Endothelial cell of umbilical vein (primary cell): ENCODE results near the gene RAB8B. TPM values are rescaled to one million over a fixed set of nuclear protein-coding genes. Genes with fewer than 3 reads are reported as not detected.

Experiments
- BruUV-seq: library from RNA; stranded (reverse); fragments of 400-500 nt; replicated peaks from 2 replicates; lab custom pipeline; 2021; lab: Mats Ljungman, UMichigan
- CTCF ChIA-PET: fragments of 300-600, 350-600 bp; sonication (Branson Sonifier 250); formaldehyde crosslinking; loops from one replicate; lab custom pipeline; 2021; ENCODE audit warnings: antibody characterized with exemption, inconsistent platforms; lab: Charles Lee
- POLR2A ChIA-PET: fragments of 300-600, 350-600 bp; sonication (Branson Sonifier 250); formaldehyde crosslinking; loops from one replicate; lab custom pipeline; 2021; ENCODE audit warnings: antibody characterized with exemption, inconsistent platforms; lab: Charles Lee
- DNase-seq: peaks from one replicate; pipeline ENCODE4 v3.0.0-alpha.2; 2011; ENCODE audit warnings: low read depth, low spot score
- FAIRE-seq: peaks from 2 replicates; lab custom pipeline; 2011; peaks lifted over from hg19 to GRCh38; lab: Jason Lieb, UNC
- H2AFZ ChIP-seq: 2 replicates; pipeline ENCODE4 v1.6.0; 2012; ENCODE audit warnings: low read depth, low read length, control low read depth, inconsistent platforms
- H3K27ac ChIP-seq: 2 replicates; pipeline ENCODE4 v1.5.1; 2011; ENCODE audit warnings: low read depth, mild to moderate bottlenecking, control low read depth, low read length, moderate library complexity; ENCODE audit not compliant: insufficient read depth
- H3K27me3 ChIP-seq, 2 experiments: 2 replicates each; pipeline versions ENCODE4 v1.6.0 to v1.6.1; 2011; ENCODE audit warnings: low read length in 2 of 2, mixed read lengths in 1 of 2; ENCODE audit not compliant: control insufficient read depth in 2 of 2, insufficient read depth in 2 of 2
- H3K36me3 ChIP-seq, 2 experiments: 2 replicates in 1 of 2; 3 replicates in 1 of 2; pipeline ENCODE4 v1.5.1; 2011; ENCODE audit warnings: low read length in 2 of 2, mild to moderate bottlenecking in 1 of 2, moderate library complexity in 1 of 2; ENCODE audit not compliant: control insufficient read depth in 2 of 2, insufficient read depth in 2 of 2; ENCODE audit errors: extremely low read depth in 1 of 2
- H3K4me1 ChIP-seq: 3 replicates; pipeline ENCODE4 v1.5.1; 2011; ENCODE audit warnings: mild to moderate bottlenecking, low read length; ENCODE audit not compliant: control insufficient read depth, insufficient read depth; ENCODE audit errors: extremely low read depth
- H3K4me2 ChIP-seq: 2 replicates; pipeline ENCODE4 v1.6.1; 2011; ENCODE audit warnings: low read length, control low read depth, mixed read lengths; ENCODE audit not compliant: insufficient read depth
- H3K4me3 ChIP-seq, 3 experiments: fragments of 200-600 bp in 1 of 3; sonication (generic), shearing (Covaris generic) in 1 of 3; replicated peaks in 1 of 3; 2 replicates each; pipeline ENCODE4 v1.5.1; 2011 to 2016; ENCODE audit warnings: control low read depth in 3 of 3, low read length in 3 of 3, mild to moderate bottlenecking in 2 of 3, inconsistent platforms in 1 of 3, low read depth in 1 of 3, moderate library complexity in 1 of 3; ENCODE audit not compliant: insufficient read depth in 1 of 3
- H3K79me2 ChIP-seq: 2 replicates; pipeline ENCODE4 v1.6.0; 2012; ENCODE audit warnings: low read length, inconsistent platforms; ENCODE audit not compliant: control insufficient read depth, insufficient read depth
- H3K9ac ChIP-seq: replicated peaks from 2 replicates; pipeline ENCODE3; 2011; ENCODE audit warnings: low read length, control low read depth; ENCODE audit not compliant: insufficient read depth; ENCODE audit errors: extremely low read depth
- H3K9me1 ChIP-seq: replicated peaks from 3 replicates; pipeline ENCODE4 v1.6.0; 2011; ENCODE audit warnings: mild to moderate bottlenecking, low read length; ENCODE audit not compliant: control insufficient read depth, insufficient read depth; ENCODE audit errors: extremely low read depth
- H3K9me3 ChIP-seq: replicated peaks from 2 replicates; pipeline ENCODE4 v1.5.1; 2012; ENCODE audit warnings: low read length, inconsistent platforms; ENCODE audit not compliant: control insufficient read depth, insufficient read depth
- H4K20me1 ChIP-seq: replicated peaks from 2 replicates; pipeline ENCODE3; 2011; ENCODE audit warnings: mild to moderate bottlenecking, low read length; ENCODE audit not compliant: control insufficient read depth, insufficient read depth; ENCODE audit errors: extremely low read depth
- CTCF ChIP-seq, 2 donors: IDR thresholded peaks; 1 replicate in 1 of 2; 2 replicates in 1 of 2; pipeline ENCODE4 v1.5.1; 2011; ENCODE audit warnings: low read length in 2 of 2, mild to moderate bottlenecking in 2 of 2, moderate library complexity in 2 of 2, control low read depth in 1 of 2, inconsistent platforms in 1 of 2, low read depth in 1 of 2; ENCODE audit not compliant: insufficient read depth in 1 of 2; ENCODE audit errors: extremely low read depth in 1 of 2
- EZH2 ChIP-seq: IDR thresholded peaks from 2 replicates; pipeline ENCODE4 v1.6.1; 2012; ENCODE audit warnings: borderline replicate concordance, low read depth, mild to moderate bottlenecking, moderate library complexity, low read length, inconsistent platforms; ENCODE audit not compliant: severe bottlenecking
- FOS ChIP-seq: IDR thresholded peaks from 2 replicates; pipeline ENCODE4 v1.6.1; 2011; ENCODE audit warnings: mild to moderate bottlenecking, low read length, moderate library complexity, borderline replicate concordance; ENCODE audit not compliant: insufficient read depth
- GATA2 ChIP-seq: IDR thresholded peaks from 2 replicates; pipeline ENCODE4 v1.7.0; 2011; ENCODE audit warnings: low read depth, mild to moderate bottlenecking, moderate library complexity, mixed read lengths, low read length; ENCODE audit not compliant: insufficient read length, insufficient read depth
- JUN ChIP-seq: IDR thresholded peaks from 2 replicates; pipeline ENCODE4 v1.6.1; 2011; ENCODE audit warnings: borderline replicate concordance, low read depth; ENCODE audit not compliant: insufficient read length, insufficient read depth
- MAX ChIP-seq: IDR thresholded peaks from 2 replicates; pipeline ENCODE4 v1.6.1; 2011; ENCODE audit not compliant: insufficient read depth, insufficient read length
- MYC ChIP-seq: IDR thresholded peaks from one replicate; pipeline ENCODE4 v1.6.1; 2011; ENCODE audit warnings: mild to moderate bottlenecking, low read depth, low read length
- POLR2A ChIP-seq: IDR thresholded peaks from 2 replicates; pipeline ENCODE4 v1.6.1; 2012; ENCODE audit warnings: low read depth, mild to moderate bottlenecking, control low read depth, low read length
- POLR2AphosphoS5 ChIP-seq: IDR thresholded peaks from 2 replicates; pipeline ENCODE4 v1.6.1; 2012; ENCODE audit warnings: low read depth, mild to moderate bottlenecking, control low read depth, low read length, moderate library complexity; ENCODE audit not compliant: insufficient read depth
- dilution Hi-C: fragments of 300-500 bp; cut with MboI; formaldehyde crosslinking; loops from one replicate; pipeline ENCODE4 v1.15.0; 2019; ENCODE audit warnings: low sequenced_read_pairs; ENCODE audit not compliant: extremely low pct_ligation_motif_present
- intact Hi-C: fragments of 100-400 bp; cut with micrococcal nuclease; formaldehyde crosslinking; loops from one replicate; pipeline ENCODE4 v1.10.0; 2022
- polyA plus RNA-seq, 4 experiments: library from polyadenylated mRNA; depleted of rRNA in 3 of 4; stranded (reverse) in 3 of 4; unstranded in 1 of 4; fragments of >200 nt; gene quantifications; 2 replicates each; pipeline versions ENCODE4 v1.2.1 to v1.2.3, GENCODE V29; 2011 to 2012; ENCODE audit warnings: missing spikeins in 1 of 4
- total RNA-seq: library from RNA; stranded (reverse); gene quantifications from 2 replicates; pipeline ENCODE4 v1.2.3, GENCODE V29; 2021

RAB8B gene
- total and polyA plus RNA-seq, 2 donors (not counting 3 experiments of a cell fraction or from before 2014, with no cell fraction given) = 10.4 to 52.5 TPM

- no peak for TF ChIP-seq FOS
- H3K36me3 ChIP-seq = no peaks in the 10 kb centered on the region
- H3K4me2 ChIP-seq = no peak overlapping the region
- H3K27ac ChIP-seq = no peak overlapping the region
- H3K9me3 ChIP-seq = no peaks in the 10 kb centered on the region
- peaks cover 8% of the 10 kb centered on the region for H3K4me1 ChIP-seq
- FAIRE-seq (no peak), DNase-seq (no peak)
- no peak overlapping the region for H3K9ac ChIP-seq
- BruUV-seq = no TSS peak
- H3K9me1 ChIP-seq = peaks cover 3% of the 10 kb centered on the region
- CTCF ChIA-PET = interaction anchor here (1.0 kb wide), 1 partner anchor 9 kb away, joined by 3 read pairs; no protein-coding TSS in a partner anchor
- H3K27me3 ChIP-seq = no peaks in the 10 kb centered on the region
- H4K20me1 ChIP-seq = no peaks in the 10 kb centered on the region
- POLR2A ChIA-PET = no interaction called here
- H3K79me2 ChIP-seq = peaks cover 47% of the 10 kb centered on the region
- dilution Hi-C loops (no loop called here), intact Hi-C loops (no loop called here)
- H3K4me3 ChIP-seq = no peak overlapping the region
- no peak overlapping the region for H2AFZ ChIP-seq
Observed at GRCh38 chr15:63226155-63226883, 36.9 kb downstream of the RAB8B start.

- H3K9me1 ChIP-seq = peaks cover 2% of the 10 kb centered on the region
- H3K27ac ChIP-seq = no peak overlapping the region
- dilution Hi-C loops = no loop called here
- no peaks in the 10 kb centered on the region for H3K9me3 ChIP-seq
- no peak overlapping the region for H3K4me2 ChIP-seq
- DNase-seq (no peak), FAIRE-seq (no peak)
- ChIA-PET CTCF (interaction anchor here (1.0 kb wide), 2 partner anchors 9 to 16 kb away, joined by 3 read pairs; no protein-coding TSS in a partner anchor), POLR2A (no interaction called here)
- peaks cover 40% of the 10 kb centered on the region for H3K79me2 ChIP-seq
- no peaks in the 10 kb centered on the region for H3K27me3 ChIP-seq
- intact Hi-C loops = no loop called here
- BruUV-seq = no TSS peak
- H2AFZ ChIP-seq = no peak overlapping the region
- H3K4me1 ChIP-seq = peaks cover 7% of the 10 kb centered on the region
- no peaks in the 10 kb centered on the region for H4K20me1 ChIP-seq
- no peak overlapping the region for H3K9ac ChIP-seq
- H3K4me3 ChIP-seq = no peak overlapping the region
- no peaks in the 10 kb centered on the region for H3K36me3 ChIP-seq
- no peak for TF ChIP-seq GATA2
- no peak for TF ChIP-seq MYC
- TF ChIP-seq EZH2 = no peak
- no peak for TF ChIP-seq CTCF (IDR thresholded peaks at IDR 0.05; ENCODE audit: extremely low read depth in 1 of 2, insufficient read depth in 1 of 2, low read depth in 1 of 2, low read length in 2 of 2)
- no peak for TF ChIP-seq FOS
- TF ChIP-seq POLR2AphosphoS5 = no peak
- no peak for TF ChIP-seq JUN
- TF ChIP-seq POLR2A = no peak
- TF ChIP-seq MAX = no peak
Observed at GRCh38 chr15:63226966-63227401, 37.6 kb downstream of the RAB8B start.
